Upper lobe of left lung (tissue), 6 donors: ENCODE results near the gene TENM4. TPM values are rescaled to one million over a fixed set of nuclear protein-coding genes. Genes with fewer than 3 reads are reported as not detected.
A peak's percentile ranks its signal among the peaks of the same experiment; 100 is the strongest.

Experiments used
- ATAC-seq, 2 donors: fragments of 200-7000 bp; cut with Tn5 transposase; one replicate each; pipeline ENCODE4 v1.9.1; 2022; ENCODE audit warnings: mild to moderate bottlenecking in 2 of 2, moderate library complexity in 2 of 2; ENCODE audit not compliant: low FRiP score in 2 of 2
- DNase-seq, 2 donors: peaks; one replicate each; pipeline ENCODE4 v3.0.0-alpha.2; 2019 to 2020
- H3K27ac ChIP-seq, 4 donors: fragments of 200-600 bp; sonication (generic); one replicate each; pipeline ENCODE4 v1.5.1; 2016 to 2019
- H3K27me3 ChIP-seq, 4 donors: fragments of 200-600 bp; sonication (generic); one replicate each; pipeline ENCODE4 v1.5.1; 2017 to 2019
- H3K36me3 ChIP-seq, 4 donors: fragments of 200-600 bp; sonication (generic); one replicate each; pipeline ENCODE4 v1.5.1; 2016 to 2019
- H3K4me1 ChIP-seq, 4 donors: fragments of 200-600 bp; sonication (generic); one replicate each; pipeline ENCODE4 v1.5.1; 2018 to 2019
- H3K4me3 ChIP-seq, 4 donors: fragments of 200-600 bp; sonication (generic); one replicate each; pipeline ENCODE4 v1.5.1; 2017 to 2019; ENCODE audit warnings: mild to moderate bottlenecking in 2 of 4, moderate library complexity in 1 of 4
- H3K9me3 ChIP-seq, 4 donors: fragments of 200-600 bp; sonication (generic); one replicate each; pipeline ENCODE4 v1.5.1; 2018 to 2019
- EP300 ChIP-seq, 4 donors: sonication (generic); formaldehyde crosslinking; IDR thresholded peaks; one replicate each; pipeline ENCODE4 v1.5.1; 2017; ENCODE audit warnings: antibody characterized with exemption in 4 of 4, control low read depth in 2 of 4
- POLR2A ChIP-seq, 4 donors: fragments of 450-650 bp; IDR thresholded peaks; one replicate each; pipeline ENCODE4 v1.5.1; 2016 to 2017; ENCODE audit warnings: antibody characterized with exemption in 4 of 4, mild to moderate bottlenecking in 2 of 4
- POLR2AphosphoS5 ChIP-seq, 2 donors: sonication (generic); formaldehyde crosslinking; IDR thresholded peaks; one replicate each; pipeline ENCODE4 v1.5.1; 2017; ENCODE audit warnings: antibody characterized with exemption in 2 of 2
- WGBS, 2 donors: methylation state at CpG; one replicate each; pipeline ENCODE4 v1.1.5; 2017 to 2018; 5-methylcytosine and 5-hydroxymethylcytosine counted together
- total RNA-seq, 6 donors: library from RNA; depleted of rRNA in 4 of 6; stranded (reverse); fragments of >200 nt in 4 of 6; gene quantifications; one replicate each; pipeline versions ENCODE4 v1.1.0 to v1.2.1, GENCODE V29; 2016 to 2021
- TF ChIP-seq, protein P1 (sequence below), 6 experiments: fragments of 450-650 bp in 4 of 6; fragments of 200-600 bp in 2 of 6; sonication (generic) in 2 of 6; IDR thresholded peaks; one replicate each; pipeline ENCODE4 v1.5.1; 2016 to 2019; ENCODE audit warnings: antibody characterized with exemption in 6 of 6
- donor health status: DM: no; HTN: no; CAD: no; lungs with moderate emphysema.
- donor health status: DM: no; HTN: yes; CAD: no; lungs with severe emphysema.

TENM4 gene
- total RNA-seq, 6 donors from 2014 or later = 0.11 to 20.0 (median 3.7) TPM

DNA sequence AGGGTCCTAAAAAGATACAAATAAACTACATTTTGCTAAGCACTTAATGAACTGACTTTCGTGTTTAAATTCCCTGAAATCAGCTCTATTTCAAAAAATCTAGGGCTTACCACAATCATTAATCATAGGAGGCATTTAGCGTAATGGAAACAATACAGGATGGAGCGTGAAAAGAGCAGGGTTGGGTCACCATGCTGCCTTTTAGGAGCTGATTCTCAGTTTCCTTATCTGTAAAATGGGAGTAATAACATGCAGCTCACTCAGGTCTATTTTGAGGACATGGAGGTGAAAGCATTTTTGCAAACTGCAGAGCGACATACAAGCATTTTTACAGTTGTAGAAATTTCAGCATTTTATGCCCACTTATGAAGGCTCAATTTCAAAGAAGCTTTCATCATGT lies 407.0 kb downstream of the TENM4 start:
- WGBS, 2 donors = 62 to 68% methylated on average over 4 of the region's 4 CpGs
- H3K9me3 ChIP-seq = no peaks in the 10 kb centered on the region
- H3K27me3 ChIP-seq = no peaks in the 10 kb centered on the region
- H3K4me1 ChIP-seq = no peaks in the 10 kb centered on the region
- DNase-seq (no peak), ATAC-seq (no peak)
- no peak overlapping the region for H3K27ac ChIP-seq
- no peaks in the 10 kb centered on the region for H3K36me3 ChIP-seq
- no peak overlapping the region for H3K4me3 ChIP-seq
- TF ChIP-seq POLR2AphosphoS5 (IDR thresholded peaks at IDR 0.05) (no peak), POLR2A (IDR thresholded peaks at IDR 0.05) (no peak), EP300 (IDR thresholded peaks at IDR 0.05) (no peak)
- TF ChIP-seq, protein P1, sequence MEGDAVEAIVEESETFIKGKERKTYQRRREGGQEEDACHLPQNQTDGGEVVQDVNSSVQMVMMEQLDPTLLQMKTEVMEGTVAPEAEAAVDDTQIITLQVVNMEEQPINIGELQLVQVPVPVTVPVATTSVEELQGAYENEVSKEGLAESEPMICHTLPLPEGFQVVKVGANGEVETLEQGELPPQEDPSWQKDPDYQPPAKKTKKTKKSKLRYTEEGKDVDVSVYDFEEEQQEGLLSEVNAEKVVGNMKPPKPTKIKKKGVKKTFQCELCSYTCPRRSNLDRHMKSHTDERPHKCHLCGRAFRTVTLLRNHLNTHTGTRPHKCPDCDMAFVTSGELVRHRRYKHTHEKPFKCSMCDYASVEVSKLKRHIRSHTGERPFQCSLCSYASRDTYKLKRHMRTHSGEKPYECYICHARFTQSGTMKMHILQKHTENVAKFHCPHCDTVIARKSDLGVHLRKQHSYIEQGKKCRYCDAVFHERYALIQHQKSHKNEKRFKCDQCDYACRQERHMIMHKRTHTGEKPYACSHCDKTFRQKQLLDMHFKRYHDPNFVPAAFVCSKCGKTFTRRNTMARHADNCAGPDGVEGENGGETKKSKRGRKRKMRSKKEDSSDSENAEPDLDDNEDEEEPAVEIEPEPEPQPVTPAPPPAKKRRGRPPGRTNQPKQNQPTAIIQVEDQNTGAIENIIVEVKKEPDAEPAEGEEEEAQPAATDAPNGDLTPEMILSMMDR (IDR thresholded peaks at IDR 0.05) = no peak

DNA sequence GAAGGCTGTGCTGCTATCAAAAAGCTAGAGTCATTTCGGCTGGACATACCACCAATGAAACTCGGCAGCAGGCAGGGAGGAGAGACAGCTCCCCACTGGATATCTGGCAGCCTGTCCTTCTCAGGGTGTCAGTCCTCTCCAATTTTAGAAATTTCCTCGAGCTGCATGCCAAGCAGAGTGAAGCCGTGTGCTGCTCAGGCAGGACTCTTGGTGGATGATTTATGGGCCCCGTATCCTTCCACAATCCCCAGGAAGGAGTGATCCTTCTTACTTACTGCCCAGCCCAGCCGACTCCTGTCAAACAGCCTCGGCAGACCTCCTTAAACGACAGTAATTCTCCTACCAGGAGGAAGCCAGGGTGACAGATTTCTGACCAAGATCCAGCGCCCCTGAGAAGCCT lies 410.4 kb downstream of the TENM4 start:
- no peaks in the 10 kb centered on the region for H3K4me1 ChIP-seq
- no peaks in the 10 kb centered on the region for H3K9me3 ChIP-seq
- ATAC-seq (no peak), DNase-seq (no peak)
- no peak overlapping the region for H3K27ac ChIP-seq
- H3K36me3 ChIP-seq = no peaks in the 10 kb centered on the region
- WGBS, 2 donors = 29 to 38% methylated on average over 9 of the region's 9 CpGs
- no peak overlapping the region for H3K4me3 ChIP-seq
- no peaks in the 10 kb centered on the region for H3K27me3 ChIP-seq
- TF ChIP-seq EP300 (IDR thresholded peaks at IDR 0.05) = no peak
- TF ChIP-seq POLR2AphosphoS5 (IDR thresholded peaks at IDR 0.05) = no peak
- TF ChIP-seq, protein P1 (IDR thresholded peaks at IDR 0.05) = no peak
- no peak for TF ChIP-seq POLR2A (IDR thresholded peaks at IDR 0.05)

DNA sequence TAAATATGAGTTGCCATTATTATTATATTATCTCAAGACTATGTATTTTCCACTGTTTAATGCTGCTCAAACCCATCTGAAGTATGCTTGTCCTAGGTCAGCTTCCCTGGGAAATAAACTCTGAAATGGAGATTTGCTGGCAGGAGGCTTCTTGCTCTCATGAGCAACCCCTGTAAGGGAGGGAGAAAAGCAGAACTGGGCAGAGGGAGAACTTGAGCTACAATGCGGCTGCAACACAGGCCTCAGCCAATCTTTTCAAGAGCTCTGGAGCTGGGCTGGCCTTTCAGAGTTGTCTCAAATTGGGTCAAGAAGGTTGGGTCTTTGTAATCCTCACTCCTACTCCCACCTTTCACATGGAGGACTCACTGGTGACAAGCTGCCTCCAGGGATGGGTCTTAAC lies 412.6 kb downstream of the TENM4 start:
- Histone ChIP-seq H3K36me3 (no peaks in the 10 kb centered on the region), H3K4me3 (no peak overlapping the region), H3K27ac (no peak overlapping the region), H3K4me1 (no peaks in the 10 kb centered on the region), H3K9me3 (no peaks in the 10 kb centered on the region), H3K27me3 (no peaks in the 10 kb centered on the region)
- TF ChIP-seq POLR2AphosphoS5 (IDR thresholded peaks at IDR 0.05) (no peak), EP300 (IDR thresholded peaks at IDR 0.05) (no peak), POLR2A (IDR thresholded peaks at IDR 0.05) (no peak)
- TF ChIP-seq, protein P1 (IDR thresholded peaks at IDR 0.05) = no peak
- no peak for DNase-seq
- WGBS, 2 donors = 48 to 91% methylated on average over 1 of the region's 1 CpG
- ATAC-seq = peak in 1 of 2 donors; percentile 31

DNA sequence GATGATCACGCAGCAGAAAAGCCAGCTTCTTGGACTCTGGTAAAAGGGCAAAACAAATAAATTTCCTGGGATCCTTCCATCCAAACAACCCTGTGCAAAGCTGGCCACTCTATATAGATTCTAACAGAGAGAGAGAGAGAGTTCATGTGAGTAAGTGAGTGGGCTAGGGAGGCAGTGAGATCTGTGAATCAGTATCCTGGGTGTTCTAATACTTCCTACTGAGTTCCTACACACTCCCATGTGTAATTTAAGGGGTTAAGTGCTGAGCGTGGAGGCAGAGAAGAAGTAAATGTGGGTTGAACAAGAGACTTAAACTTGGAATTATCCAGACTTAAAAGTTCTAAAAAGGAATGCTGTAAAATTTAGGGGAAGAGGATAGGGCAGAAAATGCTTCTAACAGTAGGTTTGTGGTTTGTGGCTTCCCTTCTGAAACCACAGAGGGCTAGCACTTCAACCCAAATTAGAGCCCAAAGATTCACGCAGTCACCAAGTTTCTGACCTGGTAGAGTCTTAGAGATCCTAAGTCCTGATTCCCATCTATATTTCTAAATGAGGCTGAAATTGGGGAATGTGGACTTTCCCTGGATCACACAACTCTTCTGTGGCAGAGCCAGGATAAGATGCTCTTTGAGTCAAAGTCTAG lies 413.9 kb downstream of the TENM4 start:
- Histone ChIP-seq H3K9me3 (no peaks in the 10 kb centered on the region), H3K27me3 (no peaks in the 10 kb centered on the region), H3K36me3 (no peaks in the 10 kb centered on the region), H3K27ac (no peak overlapping the region), H3K4me3 (no peak overlapping the region), H3K4me1 (no peaks in the 10 kb centered on the region)
- WGBS, 2 donors = 44 to 56% methylated on average over 3 of the region's 3 CpGs
- TF ChIP-seq POLR2AphosphoS5 (IDR thresholded peaks at IDR 0.05) (no peak), POLR2A (IDR thresholded peaks at IDR 0.05) (no peak), EP300 (IDR thresholded peaks at IDR 0.05) (no peak)
- TF ChIP-seq, protein P1 (IDR thresholded peaks at IDR 0.05) = no peak
- DNase-seq (no peak), ATAC-seq (no peak)

DNA sequence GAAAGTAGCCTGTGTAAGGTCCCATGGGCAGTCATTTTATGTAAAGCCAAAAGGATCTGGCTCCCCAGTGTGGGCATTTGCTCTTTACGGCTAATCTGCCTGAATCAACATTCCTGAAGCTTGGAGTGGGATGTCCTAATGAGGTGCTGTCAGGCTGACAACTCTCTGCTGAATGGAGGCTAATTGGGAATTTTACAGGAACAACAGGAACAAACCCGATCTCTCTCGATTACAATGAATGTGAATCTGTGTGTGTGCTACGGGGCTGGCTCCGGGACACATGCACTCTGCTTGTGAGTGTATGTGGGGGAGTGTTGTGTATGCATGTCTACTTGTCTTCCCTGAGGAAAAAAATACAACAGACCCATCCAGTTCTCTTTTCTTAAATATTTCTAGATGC lies 415.2 kb downstream of the TENM4 start:
- H3K9me3 ChIP-seq = no peaks in the 10 kb centered on the region
- no peaks in the 10 kb centered on the region for H3K27me3 ChIP-seq
- no peaks in the 10 kb centered on the region for H3K36me3 ChIP-seq
- 48 to 50% methylated on average over 5 of the region's 5 CpGs for WGBS, 2 donors
- no peak for DNase-seq
- TF ChIP-seq EP300 (IDR thresholded peaks at IDR 0.05) (no peak), POLR2A (IDR thresholded peaks at IDR 0.05) (no peak), POLR2AphosphoS5 (IDR thresholded peaks at IDR 0.05) (no peak)
- TF ChIP-seq, protein P1 (IDR thresholded peaks at IDR 0.05) = no peak
- ATAC-seq = no peak
- no peaks in the 10 kb centered on the region for H3K4me1 ChIP-seq
- no peak overlapping the region for H3K27ac ChIP-seq
- no peak overlapping the region for H3K4me3 ChIP-seq
